HepG2 (cell line): ENCODE results near the gene FOXA3. TPM values are rescaled to one million over a fixed set of nuclear protein-coding genes. Genes with fewer than 3 reads are reported as not detected.

Experiments
- CHD4 ChIP-seq: fragments of 200-600 bp; sonication (generic); IDR thresholded peaks from 2 replicates; pipeline ENCODE4 v1.7.0; 2017; ENCODE audit warnings: mild to moderate bottlenecking, low read length, borderline replicate concordance
- GABPB1 ChIP-seq: IDR thresholded peaks from 2 replicates; pipeline ENCODE4 v1.6.1; 2016; ENCODE audit warnings: mild to moderate bottlenecking, missing genetic modification reagents, moderate library complexity, missing compliant biosample characterization
- HNRNPUL1 ChIP-seq: fragments of 200-400 bp; formaldehyde crosslinking; IDR thresholded peaks from 2 replicates; pipeline ENCODE4 v1.6.1; 2017; ENCODE audit warnings: low read depth, mild to moderate bottlenecking, low read length, moderate library complexity
- KLF15 ChIP-seq: sonication (generic); formaldehyde crosslinking; IDR thresholded peaks from 2 replicates; pipeline ENCODE4 v1.8.1; 2023; ENCODE audit warnings: borderline replicate concordance, mild to moderate bottlenecking, inconsistent platforms, missing genetic modification reagents, mixed read lengths
- MXI1 ChIP-seq: IDR thresholded peaks from 3 replicates; pipeline ENCODE4 v1.6.1; 2012; ENCODE audit warnings: low read depth, low read length, inconsistent platforms, borderline replicate concordance
- PHF8 ChIP-seq: sonication (generic); formaldehyde crosslinking; IDR thresholded peaks from 2 replicates; pipeline ENCODE4 v1.5.0; 2020; ENCODE audit warnings: missing genetic modification reagents
- RARA ChIP-seq: IDR thresholded peaks from 2 replicates; pipeline ENCODE4 v1.6.1; 2016; ENCODE audit warnings: missing genetic modification reagents, missing compliant biosample characterization
- RBFOX2 ChIP-seq: fragments of 200-400 bp; formaldehyde crosslinking; IDR thresholded peaks from 2 replicates; pipeline ENCODE4 v1.6.1; 2017; ENCODE audit warnings: low read depth, mild to moderate bottlenecking, low read length
- RELA ChIP-seq: sonication (generic); formaldehyde crosslinking; IDR thresholded peaks from 2 replicates; pipeline ENCODE4 v1.4.0; 2020; ENCODE audit warnings: missing genetic modification reagents
- SAP130 ChIP-seq: IDR thresholded peaks from 2 replicates; pipeline ENCODE4 v1.6.1; 2016; ENCODE audit warnings: low read depth
- SP5 ChIP-seq: IDR thresholded peaks from 2 replicates; pipeline ENCODE4 v1.6.1; 2016; ENCODE audit warnings: low read depth, borderline replicate concordance
- TCF7 ChIP-seq: sonication (generic); IDR thresholded peaks from 2 replicates; pipeline ENCODE4 v1.6.1; 2016; ENCODE audit warnings: antibody characterized with exemption, low read depth
- ZNF121 ChIP-seq: sonication (generic); formaldehyde crosslinking; IDR thresholded peaks from 2 replicates; pipeline ENCODE4 v1.5.0; 2020; ENCODE audit warnings: mild to moderate bottlenecking, missing genetic modification reagents
- ZNF792 ChIP-seq: IDR thresholded peaks from 2 replicates; pipeline ENCODE4 v1.6.1; 2016
- polyA plus RNA-seq, 8 experiments: library from polyadenylated mRNA; depleted of rRNA in 3 of 8; stranded (reverse) in 7 of 8; unstranded in 1 of 8; fragments of >200 nt; fragmentation: Illumina TruSeq in 4 of 8; extraction: Trizol in 4 of 8; gene quantifications; 2 replicates each; pipeline versions ENCODE4 v1.2.1 to v1.2.3, GENCODE V29; 2011 to 2016; ENCODE audit warnings: low read depth in 4 of 8, missing spikeins in 1 of 8, mixed read lengths in 1 of 8; ENCODE audit not compliant: insufficient read depth in 1 of 8
- total RNA-seq, 5 experiments: library from RNA; depleted of rRNA; stranded (reverse); fragments of >200 nt; fragmentation: Illumina TruSeq; extraction: Trizol; gene quantifications; 2 replicates each; pipeline ENCODE4 v1.2.3, GENCODE V29; 2016; ENCODE audit warnings: low read depth in 1 of 5
- TF ChIP-seq, protein P1 (sequence below): sonication (generic); formaldehyde crosslinking; IDR thresholded peaks from 2 replicates; pipeline ENCODE4 v1.4.0; 2020; ENCODE audit warnings: missing genetic modification reagents, borderline replicate concordance
- TF ChIP-seq, protein P2 (sequence below): sonication (generic); formaldehyde crosslinking; IDR thresholded peaks from 2 replicates; pipeline ENCODE4 v1.5.1; 2020; ENCODE audit warnings: missing genetic modification reagents, mild to moderate bottlenecking, borderline replicate concordance
- TF ChIP-seq, protein P3 (sequence below): sonication (generic); formaldehyde crosslinking; IDR thresholded peaks from 2 replicates; pipeline ENCODE4 v1.4.0; 2020; ENCODE audit warnings: missing genetic modification reagents, borderline replicate concordance
- TF ChIP-seq, protein P4 (sequence below): sonication (generic); formaldehyde crosslinking; IDR thresholded peaks from 2 replicates; pipeline ENCODE4 v1.5.1; 2020; ENCODE audit warnings: mild to moderate bottlenecking, missing genetic modification reagents, moderate library complexity

FOXA3 gene
- total and polyA plus RNA-seq, 2 of the 13 experiments (the other 11 are each of a cell fraction or from before 2014, with no cell fraction given): 29.8 to 47.6 TPM

DNA sequence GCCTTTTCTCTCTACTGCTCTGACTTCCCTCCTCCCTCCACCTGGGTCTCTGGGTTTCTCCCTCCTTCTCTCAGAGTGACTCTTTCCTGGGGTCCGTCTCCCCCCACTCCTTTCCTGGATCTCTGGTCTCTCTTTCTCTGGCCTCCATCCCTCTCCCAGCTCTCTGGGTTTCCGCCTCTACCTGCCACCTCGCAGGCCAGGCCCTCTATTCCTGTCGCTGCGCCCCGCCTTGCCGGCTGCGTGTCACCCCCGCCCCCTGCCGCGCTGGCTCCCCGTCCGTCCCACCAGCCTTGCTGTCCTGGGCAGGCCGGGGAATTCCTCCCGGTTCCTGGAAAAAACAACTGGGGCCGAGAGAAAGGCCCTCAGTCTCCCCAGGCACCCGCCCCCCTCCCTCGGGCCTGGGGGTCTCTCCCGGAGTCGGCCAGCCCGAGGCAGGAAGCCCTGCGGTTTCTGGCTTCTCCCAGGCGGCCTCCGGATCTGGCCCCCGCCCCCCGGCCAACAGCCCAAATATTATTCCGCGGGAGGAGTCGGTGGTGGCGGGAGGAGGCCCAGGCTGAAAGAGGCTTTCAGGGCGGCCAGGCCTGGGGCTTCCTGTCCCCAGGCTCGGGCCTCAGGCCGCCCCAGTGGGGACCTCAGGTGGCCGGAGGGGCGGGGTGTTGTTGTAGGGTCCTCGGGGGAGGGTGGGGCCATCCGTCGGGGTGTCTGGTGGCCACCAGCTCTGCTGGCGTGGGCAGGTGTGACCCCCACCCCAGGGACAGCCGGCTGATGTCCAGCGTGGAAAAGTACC lies 12.5 kb downstream of the FOXA3 start (continued):
- TF ChIP-seq, protein P1, sequence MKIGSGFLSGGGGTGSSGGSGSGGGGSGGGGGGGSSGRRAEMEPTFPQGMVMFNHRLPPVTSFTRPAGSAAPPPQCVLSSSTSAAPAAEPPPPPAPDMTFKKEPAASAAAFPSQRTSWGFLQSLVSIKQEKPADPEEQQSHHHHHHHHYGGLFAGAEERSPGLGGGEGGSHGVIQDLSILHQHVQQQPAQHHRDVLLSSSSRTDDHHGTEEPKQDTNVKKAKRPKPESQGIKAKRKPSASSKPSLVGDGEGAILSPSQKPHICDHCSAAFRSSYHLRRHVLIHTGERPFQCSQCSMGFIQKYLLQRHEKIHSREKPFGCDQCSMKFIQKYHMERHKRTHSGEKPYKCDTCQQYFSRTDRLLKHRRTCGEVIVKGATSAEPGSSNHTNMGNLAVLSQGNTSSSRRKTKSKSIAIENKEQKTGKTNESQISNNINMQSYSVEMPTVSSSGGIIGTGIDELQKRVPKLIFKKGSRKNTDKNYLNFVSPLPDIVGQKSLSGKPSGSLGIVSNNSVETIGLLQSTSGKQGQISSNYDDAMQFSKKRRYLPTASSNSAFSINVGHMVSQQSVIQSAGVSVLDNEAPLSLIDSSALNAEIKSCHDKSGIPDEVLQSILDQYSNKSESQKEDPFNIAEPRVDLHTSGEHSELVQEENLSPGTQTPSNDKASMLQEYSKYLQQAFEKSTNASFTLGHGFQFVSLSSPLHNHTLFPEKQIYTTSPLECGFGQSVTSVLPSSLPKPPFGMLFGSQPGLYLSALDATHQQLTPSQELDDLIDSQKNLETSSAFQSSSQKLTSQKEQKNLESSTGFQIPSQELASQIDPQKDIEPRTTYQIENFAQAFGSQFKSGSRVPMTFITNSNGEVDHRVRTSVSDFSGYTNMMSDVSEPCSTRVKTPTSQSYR (CRISPR knock-in tag): peak; percentile 72; the same call in 1 of the 2 replicates
- peak; percentile 30; the same call in 1 of the 3 replicates for TF ChIP-seq MXI1
- peak; percentile 67; the same call in 1 of the 2 replicates for TF ChIP-seq ZNF121 (CRISPR knock-in tag)
- no peak for TF ChIP-seq CHD4
- TF ChIP-seq RBFOX2: peak; percentile 84
- 0 out of 2 replicates have a peak, but pooled peaks have one; percentile 6 for TF ChIP-seq TCF7
- peak; percentile 84 for TF ChIP-seq SAP130 (CRISPR knock-in tag)
- peak; percentile 78 for TF ChIP-seq SP5 (CRISPR knock-in tag)
- TF ChIP-seq PHF8 (CRISPR knock-in tag): peak; percentile 57
- TF ChIP-seq KLF15: peak; percentile 75; the same call in 1 of the 2 replicates
- TF ChIP-seq, protein P2, sequence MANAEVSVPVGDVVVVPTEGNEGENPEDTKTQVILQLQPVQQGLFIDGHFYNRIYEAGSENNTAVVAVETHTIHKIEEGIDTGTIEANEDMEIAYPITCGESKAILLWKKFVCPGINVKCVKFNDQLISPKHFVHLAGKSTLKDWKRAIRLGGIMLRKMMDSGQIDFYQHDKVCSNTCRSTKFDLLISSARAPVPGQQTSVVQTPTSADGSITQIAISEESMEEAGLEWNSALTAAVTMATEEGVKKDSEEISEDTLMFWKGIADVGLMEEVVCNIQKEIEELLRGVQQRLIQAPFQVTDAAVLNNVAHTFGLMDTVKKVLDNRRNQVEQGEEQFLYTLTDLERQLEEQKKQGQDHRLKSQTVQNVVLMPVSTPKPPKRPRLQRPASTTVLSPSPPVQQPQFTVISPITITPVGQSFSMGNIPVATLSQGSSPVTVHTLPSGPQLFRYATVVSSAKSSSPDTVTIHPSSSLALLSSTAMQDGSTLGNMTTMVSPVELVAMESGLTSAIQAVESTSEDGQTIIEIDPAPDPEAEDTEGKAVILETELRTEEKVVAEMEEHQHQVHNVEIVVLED (CRISPR knock-in tag): peak; percentile 68
- TF ChIP-seq RARA (CRISPR knock-in tag): peak; percentile 56
- 0 out of 2 replicates have a peak, but pooled peaks have one; percentile 46 for TF ChIP-seq HNRNPUL1
- TF ChIP-seq, protein P3, sequence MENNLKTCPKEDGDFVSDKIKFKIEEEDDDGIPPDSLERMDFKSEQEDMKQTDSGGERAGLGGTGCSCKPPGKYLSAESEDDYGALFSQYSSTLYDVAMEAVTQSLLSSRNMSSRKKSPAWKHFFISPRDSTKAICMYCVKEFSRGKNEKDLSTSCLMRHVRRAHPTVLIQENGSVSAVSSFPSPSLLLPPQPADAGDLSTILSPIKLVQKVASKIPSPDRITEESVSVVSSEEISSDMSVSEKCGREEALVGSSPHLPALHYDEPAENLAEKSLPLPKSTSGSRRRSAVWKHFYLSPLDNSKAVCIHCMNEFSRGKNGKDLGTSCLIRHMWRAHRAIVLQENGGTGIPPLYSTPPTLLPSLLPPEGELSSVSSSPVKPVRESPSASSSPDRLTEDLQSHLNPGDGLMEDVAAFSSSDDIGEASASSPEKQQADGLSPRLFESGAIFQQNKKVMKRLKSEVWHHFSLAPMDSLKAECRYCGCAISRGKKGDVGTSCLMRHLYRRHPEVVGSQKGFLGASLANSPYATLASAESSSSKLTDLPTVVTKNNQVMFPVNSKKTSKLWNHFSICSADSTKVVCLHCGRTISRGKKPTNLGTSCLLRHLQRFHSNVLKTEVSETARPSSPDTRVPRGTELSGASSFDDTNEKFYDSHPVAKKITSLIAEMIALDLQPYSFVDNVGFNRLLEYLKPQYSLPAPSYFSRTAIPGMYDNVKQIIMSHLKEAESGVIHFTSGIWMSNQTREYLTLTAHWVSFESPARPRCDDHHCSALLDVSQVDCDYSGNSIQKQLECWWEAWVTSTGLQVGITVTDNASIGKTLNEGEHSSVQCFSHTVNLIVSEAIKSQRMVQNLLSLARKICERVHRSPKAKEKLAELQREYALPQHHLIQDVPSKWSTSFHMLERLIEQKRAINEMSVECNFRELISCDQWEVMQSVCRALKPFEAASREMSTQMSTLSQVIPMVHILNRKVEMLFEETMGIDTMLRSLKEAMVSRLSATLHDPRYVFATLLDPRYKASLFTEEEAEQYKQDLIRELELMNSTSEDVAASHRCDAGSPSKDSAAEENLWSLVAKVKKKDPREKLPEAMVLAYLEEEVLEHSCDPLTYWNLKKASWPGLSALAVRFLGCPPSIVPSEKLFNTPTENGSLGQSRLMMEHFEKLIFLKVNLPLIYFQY (CRISPR knock-in tag): peak; percentile 45; the same call in 1 of the 2 replicates
- TF ChIP-seq, protein P4, sequence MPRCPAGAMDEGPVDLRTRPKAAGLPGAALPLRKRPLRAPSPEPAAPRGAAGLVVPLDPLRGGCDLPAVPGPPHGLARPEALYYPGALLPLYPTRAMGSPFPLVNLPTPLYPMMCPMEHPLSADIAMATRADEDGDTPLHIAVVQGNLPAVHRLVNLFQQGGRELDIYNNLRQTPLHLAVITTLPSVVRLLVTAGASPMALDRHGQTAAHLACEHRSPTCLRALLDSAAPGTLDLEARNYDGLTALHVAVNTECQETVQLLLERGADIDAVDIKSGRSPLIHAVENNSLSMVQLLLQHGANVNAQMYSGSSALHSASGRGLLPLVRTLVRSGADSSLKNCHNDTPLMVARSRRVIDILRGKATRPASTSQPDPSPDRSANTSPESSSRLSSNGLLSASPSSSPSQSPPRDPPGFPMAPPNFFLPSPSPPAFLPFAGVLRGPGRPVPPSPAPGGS (CRISPR knock-in tag): peak; percentile 65; the same call in 1 of the 2 replicates
- 0 out of 2 replicates have a peak, but pooled peaks have one; percentile 48 for TF ChIP-seq ZNF792 (CRISPR knock-in tag)
- TF ChIP-seq GABPB1 (CRISPR knock-in tag): peak; percentile 71; the same call in 1 of the 2 replicates
- TF ChIP-seq RELA (CRISPR knock-in tag): peak; percentile 95
